ENCODE results near the gene PTPN11. TPM values are rescaled to one million over a fixed set of nuclear protein-coding genes. Genes with fewer than 3 reads are reported as not detected.
A peak's percentile ranks its signal among the peaks of the same experiment; 100 is the strongest.

Gene PTPN11
- total and polyA plus RNA-seq, 10 of the 15 experiments (the other 5 are each of a cell fraction or from before 2014, with no cell fraction given), result 14.6 to 85.2 (median 58.6) TPM

GRCh38 chr12:112418608-112419296, at the start of gene PTPN11 (continued):
- TF ChIP-seq MYB (IDR thresholded peaks at IDR 0.05; ENCODE audit: borderline replicate concordance, low read depth, low read length) (0 out of 2 replicates have a peak, but pooled peaks have one; percentile 20), MEF2A (IDR thresholded peaks at IDR 0.05; ENCODE audit: insufficient read depth, low read depth, low read length) (0 out of 2 replicates have a peak, but pooled peaks have one; percentile 48), CHD4 (IDR thresholded peaks at IDR 0.05) (no peak), TAF1 (IDR thresholded peaks at IDR 0.05; ENCODE audit: borderline replicate concordance, low read depth, low read length) (peak; percentile 84; the same call in 1 of the 2 replicates), CUX1 (IDR thresholded peaks at IDR 0.05; ENCODE audit: insufficient replicate concordance, low read depth, low read length) (no peak), CBFB (IDR thresholded peaks at IDR 0.05; ENCODE audit: low read depth) (peak; percentile 83; the same call in 1 of the 2 replicates), PML (IDR thresholded peaks at IDR 0.05; ENCODE audit: low read length) (peak; percentile 96), ZNF687 (IDR thresholded peaks at IDR 0.05) (no peak), IRF4 (IDR thresholded peaks at IDR 0.05; ENCODE audit: low read depth, low read length) (no peak), ZNF207 (IDR thresholded peaks at IDR 0.05; ENCODE audit: borderline replicate concordance) (0 out of 2 replicates have a peak, but pooled peaks have one; percentile 43), BMI1 (IDR thresholded peaks at IDR 0.05; ENCODE audit: borderline replicate concordance) (no peak), JUNB (IDR thresholded peaks at IDR 0.05) (no peak), NBN (IDR thresholded peaks at IDR 0.05) (peak; percentile 86), STAT3 (IDR thresholded peaks at IDR 0.05; ENCODE audit: low read depth, low read length) (no peak), CEBPZ (IDR thresholded peaks at IDR 0.05; ENCODE audit: low read depth, low read length) (no peak), BACH1 (IDR thresholded peaks at IDR 0.05; ENCODE audit: borderline replicate concordance) (peak; percentile 42), ZBED1 (IDR thresholded peaks at IDR 0.05; ENCODE audit: borderline replicate concordance) (no peak), STAT1 (conservative IDR thresholded peaks at IDR 0.05) (no peak), ZNF24 (IDR thresholded peaks at IDR 0.05) (no peak)

Data from GM12878 (cell line).